HUES64 (cell line): Measurements from ENCODE around the gene AK2. TPM values are rescaled to one million over a fixed set of nuclear protein-coding genes. Genes with fewer than 3 reads are reported as not detected.

Experiments
- H3K27ac ChIP-seq: 2 replicates; pipeline ENCODE4 v1.7.0; 2013; ENCODE audit warnings: low read depth, low read length, inconsistent platforms
- H3K27me3 ChIP-seq: 2 replicates; pipeline ENCODE4 v1.6.1; 2013; ENCODE audit warnings: mild to moderate bottlenecking, low read length; ENCODE audit not compliant: insufficient read depth
- H3K36me3 ChIP-seq: 2 replicates; pipeline ENCODE4 v1.6.1; 2013; ENCODE audit warnings: mild to moderate bottlenecking, low read length; ENCODE audit not compliant: insufficient read depth
- H3K4me1 ChIP-seq: 2 replicates; pipeline ENCODE4 v1.6.1; 2013; ENCODE audit warnings: mild to moderate bottlenecking, low read length, moderate library complexity; ENCODE audit not compliant: insufficient read depth
- H3K4me3 ChIP-seq: 2 replicates; pipeline ENCODE4 v1.5.1; 2013; ENCODE audit warnings: mild to moderate bottlenecking, low read length, moderate library complexity
- H3K9ac ChIP-seq: 2 replicates; pipeline ENCODE4 v1.6.1; 2013; ENCODE audit warnings: mild to moderate bottlenecking, low read depth, low read length
- H3K9me3 ChIP-seq: 2 replicates; pipeline ENCODE4 v1.6.1; 2013; ENCODE audit warnings: low read depth, low read length; ENCODE audit not compliant: insufficient read depth
- WGBS: fragments of 150-250, 120-280 bp; methylation state at CpG from one replicate; pipeline ENCODE4 v1.1.7; 2013; ENCODE audit warnings: missing lambda C conversion rate; 5-methylcytosine and 5-hydroxymethylcytosine counted together
- polyA plus RNA-seq, 2 experiments: library from polyadenylated mRNA; stranded (reverse); fragments of 50-300 nt; gene quantifications; one replicate each; pipeline ENCODE4 v1.2.3, GENCODE V29; 2013

Gene AK2
- 101 TPM for polyA plus RNA-seq (2013, experiment 1 of 2)
- polyA plus RNA-seq (2013, experiment 2 of 2) = 94.8 TPM

DNA sequence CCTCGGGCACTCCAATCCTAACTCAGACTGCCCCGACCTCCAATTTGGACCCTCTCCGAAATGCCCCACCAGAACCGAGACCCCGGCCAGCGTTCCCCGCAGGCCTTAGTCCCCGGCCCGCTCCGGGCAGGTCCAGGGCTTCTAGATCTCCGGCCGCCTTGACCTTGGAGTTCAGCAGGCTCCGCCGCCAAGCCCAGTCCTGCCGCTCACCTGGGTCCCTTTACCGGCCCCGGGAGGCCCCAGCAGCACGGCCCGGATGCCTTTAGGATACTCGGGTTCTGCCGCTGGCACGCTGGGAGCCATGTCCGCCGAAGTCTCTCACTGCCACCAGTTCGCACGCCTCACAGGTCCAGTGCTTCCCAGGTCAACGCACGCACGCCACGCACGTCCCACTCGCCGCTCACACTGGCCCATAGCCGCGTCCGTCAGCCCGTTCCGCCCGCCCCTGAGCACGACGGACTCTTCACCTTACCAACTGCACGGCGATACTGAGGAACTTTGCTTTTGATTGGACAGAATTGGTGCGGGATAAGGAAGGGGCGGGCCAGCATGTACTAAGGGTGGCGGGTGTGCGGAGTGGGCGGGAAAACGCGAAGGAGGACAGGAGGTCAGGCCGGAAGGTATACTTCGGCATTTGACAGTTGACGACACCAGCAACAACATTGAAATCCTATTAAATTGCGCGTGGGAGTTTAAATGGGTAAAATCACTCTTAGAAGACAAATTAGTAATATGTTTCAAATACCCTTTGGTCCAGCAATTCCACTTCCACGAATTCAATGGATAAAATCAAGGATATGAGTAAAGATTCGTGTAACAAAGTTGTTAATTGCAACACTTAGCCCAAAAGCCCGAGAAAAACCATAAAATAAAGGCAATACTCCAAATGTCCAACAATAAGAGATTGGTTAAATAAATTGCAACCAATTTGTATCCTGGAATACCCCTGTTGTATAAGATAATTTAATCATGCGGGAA is at the start of gene AK2:
AK2 (minus strand) TSS at position 358 of the 978 bp plus-strand sequence; CDS start at position 303, 55 bp downstream.
- WGBS = 7% methylated on average over 55 of the region's 59 CpGs
- no peaks in the 10 kb centered on the region for H3K9me3 ChIP-seq
- H3K27ac ChIP-seq = no peak within 1 kb of the TSS
- peak within 1 kb of the TSS; percentile 71 for H3K4me3 ChIP-seq
- peaks cover 15% of the 10 kb centered on the region for H3K36me3 ChIP-seq
- H3K4me1 ChIP-seq = peaks cover 4% of the 10 kb centered on the region; the same call in 1 of the 2 replicates
- no peaks in the 10 kb centered on the region for H3K27me3 ChIP-seq
- peak within 1 kb of the TSS; percentile 68 for H3K9ac ChIP-seq

DNA sequence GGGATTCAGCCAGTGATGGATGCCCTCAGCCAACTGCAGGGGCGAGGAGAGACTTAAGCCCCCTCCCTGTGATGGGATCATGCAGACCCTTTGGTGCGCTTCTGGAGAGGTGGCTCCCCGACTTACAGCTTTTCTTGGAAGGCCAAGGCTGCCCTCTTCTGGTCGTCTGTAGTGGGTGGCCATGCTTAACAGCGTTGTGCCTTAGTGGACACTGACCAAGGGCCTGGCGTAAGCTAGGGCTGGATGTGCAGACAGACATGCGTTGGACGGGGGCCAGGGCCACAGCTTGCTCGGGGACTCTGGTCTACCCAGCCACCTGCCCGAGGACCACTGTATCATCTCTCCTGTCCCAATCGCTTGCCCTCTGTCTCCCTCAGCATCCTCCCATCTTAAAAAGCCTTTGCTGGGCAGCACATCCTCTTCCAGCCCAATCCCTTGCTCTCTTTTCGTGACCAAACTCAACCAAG is 49.7 kb upstream of the AK2 start:
- H3K27ac ChIP-seq = no peak overlapping the region
- H3K4me3 ChIP-seq = no peak overlapping the region
- H3K4me1 ChIP-seq = no peaks in the 10 kb centered on the region
- 42% methylated on average over 12 of the region's 12 CpGs for WGBS
- H3K9me3 ChIP-seq = no peaks in the 10 kb centered on the region
- H3K36me3 ChIP-seq = no peaks in the 10 kb centered on the region
- no peak overlapping the region for H3K9ac ChIP-seq
- H3K27me3 ChIP-seq = peaks cover 50% of the 10 kb centered on the region

DNA sequence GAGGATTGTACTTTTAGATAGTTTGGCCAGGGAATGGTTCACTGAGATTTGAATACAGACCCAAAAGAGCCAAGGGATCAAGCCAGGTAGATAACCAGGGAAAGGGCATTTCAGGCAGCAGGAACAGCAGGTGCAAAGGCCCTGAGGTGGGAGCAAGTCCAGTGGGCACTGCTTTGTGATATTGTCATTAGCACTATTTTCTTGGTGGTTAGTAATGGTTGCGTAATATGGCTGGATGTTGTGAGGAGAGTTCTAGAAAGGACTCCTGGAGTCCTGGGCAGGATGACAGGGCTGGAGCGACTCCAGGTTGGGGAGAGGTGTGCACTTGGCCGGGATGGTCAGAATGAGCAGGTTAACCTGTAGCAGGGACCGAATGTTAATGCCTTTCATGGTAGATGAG is 48.6 kb upstream of the AK2 start:
- Histone ChIP-seq H3K27me3 (peaks cover 56% of the 10 kb centered on the region), H3K4me3 (no peak overlapping the region), H3K9ac (no peak overlapping the region), H3K27ac (no peak overlapping the region), H3K9me3 (no peaks in the 10 kb centered on the region), H3K4me1 (0 out of 2 replicates have a peak, but pooled peaks cover 4% of the 10 kb centered on the region), H3K36me3 (no peaks in the 10 kb centered on the region)
- WGBS = 92% methylated on average over 4 of the region's 4 CpGs

DNA sequence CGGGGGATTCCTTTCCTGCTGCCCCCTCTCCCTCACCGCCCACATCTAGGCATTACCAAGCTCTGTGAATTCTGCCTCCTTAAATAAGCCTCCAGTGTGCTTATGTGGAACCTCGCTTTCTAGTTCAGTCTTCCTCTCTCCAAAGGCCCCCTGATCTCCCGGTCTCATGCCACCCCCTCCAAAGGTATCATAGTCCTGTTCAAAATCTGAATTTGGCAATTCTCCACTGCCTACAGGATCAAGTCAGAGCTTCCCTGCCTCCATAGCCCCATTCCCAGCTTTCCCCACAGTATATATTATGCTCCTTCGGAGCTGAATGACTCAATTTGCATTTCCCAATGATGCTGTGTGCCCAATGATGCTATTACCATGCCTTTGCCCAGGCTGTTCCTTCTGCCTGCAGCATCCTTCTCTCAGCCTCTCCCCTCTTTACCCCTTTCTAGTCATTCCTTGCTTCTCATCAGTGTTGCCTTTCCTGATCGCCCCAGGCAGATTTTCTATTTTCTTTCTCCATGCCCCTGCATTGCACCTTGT is 46.0 kb upstream of the AK2 start:
- no peak overlapping the region for H3K27ac ChIP-seq
- WGBS = 73% methylated on average over 6 of the region's 6 CpGs
- H3K36me3 ChIP-seq = no peaks in the 10 kb centered on the region
- H3K9me3 ChIP-seq = no peaks in the 10 kb centered on the region
- H3K4me1 ChIP-seq = 0 out of 2 replicates have a peak, but pooled peaks cover 5% of the 10 kb centered on the region
- peaks cover 60% of the 10 kb centered on the region for H3K27me3 ChIP-seq
- no peak overlapping the region for H3K4me3 ChIP-seq
- H3K9ac ChIP-seq = no peak overlapping the region

DNA sequence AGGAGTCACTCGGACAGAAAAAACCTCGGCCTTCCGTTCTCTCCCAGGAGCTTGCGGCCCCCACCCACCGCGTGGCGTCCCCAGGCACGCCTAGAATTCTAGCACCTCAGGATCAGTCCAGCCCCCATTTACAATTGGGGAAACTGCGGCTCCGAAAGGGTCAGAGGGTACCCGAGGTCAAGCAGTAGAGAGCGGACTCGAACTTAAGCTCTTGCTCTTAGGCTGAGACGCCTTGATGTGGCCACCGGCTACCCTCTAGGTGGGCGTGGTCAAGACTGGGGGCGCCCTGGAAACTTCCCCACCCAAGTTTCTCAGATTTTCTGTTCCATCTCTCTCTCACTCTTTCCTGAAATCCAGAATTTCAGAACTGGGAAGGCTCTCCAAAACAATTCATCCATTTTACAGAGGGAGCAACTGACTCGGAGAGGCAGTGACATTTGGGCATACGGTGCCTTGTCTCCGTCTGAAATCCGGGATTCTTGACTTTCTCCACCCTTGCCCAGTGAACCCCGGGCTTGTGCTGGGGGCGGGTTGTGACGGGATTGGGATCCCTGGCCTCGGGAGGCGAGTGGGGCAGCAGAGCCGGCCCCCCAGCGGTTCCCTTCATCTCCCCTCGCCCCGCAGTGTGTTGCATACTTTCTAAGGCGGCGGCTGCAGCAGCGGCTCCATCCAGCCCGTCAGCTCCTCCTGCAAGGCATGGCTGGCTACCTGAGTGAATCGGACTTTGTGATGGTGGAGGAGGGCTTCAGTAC is 45.0 kb upstream of the AK2 start:
- Histone ChIP-seq H3K4me1 (0 out of 2 replicates have a peak, but pooled peaks cover 5% of the 10 kb centered on the region), H3K27ac (no peak overlapping the region), H3K9me3 (no peaks in the 10 kb centered on the region), H3K27me3 (peaks cover 60% of the 10 kb centered on the region), H3K36me3 (no peaks in the 10 kb centered on the region), H3K9ac (no peak overlapping the region), H3K4me3 (peak overlapping the region; percentile 78)
- 5% methylated on average over 35 of the region's 35 CpGs for WGBS

- Histone ChIP-seq H3K4me3 (peak within 1 kb of the TSS; percentile 78), H3K4me1 (0 out of 2 replicates have a peak, but pooled peaks cover 5% of the 10 kb centered on the region), H3K27me3 (peaks cover 56% of the 10 kb centered on the region), H3K9ac (peak within 1 kb of the TSS; percentile 35; the same call in 1 of the 2 replicates), H3K27ac (no peak within 1 kb of the TSS), H3K9me3 (no peaks in the 10 kb centered on the region), H3K36me3 (no peaks in the 10 kb centered on the region)
- WGBS = 1% methylated on average over 52 of the region's 52 CpGs
These were observed 44.3 kb upstream of the AK2 start, which contains the start of gene AZIN2 for GRCh38 chr1:33080885-33081553. TSS of gene AZIN2 (plus strand) at chr1:33081153. CDS start at chr1:33082250, 1,097 bp downstream.

GRCh38 chr1:33080373-33080772 is 43.7 kb upstream of the AK2 start:
- Histone ChIP-seq H3K27me3 (peaks cover 50% of the 10 kb centered on the region), H3K27ac (no peak overlapping the region), H3K4me1 (0 out of 2 replicates have a peak, but pooled peaks cover 5% of the 10 kb centered on the region), H3K4me3 (peak overlapping the region; percentile 78), H3K9me3 (no peaks in the 10 kb centered on the region), H3K9ac (peak overlapping the region; percentile 35; the same call in 1 of the 2 replicates), H3K36me3 (no peaks in the 10 kb centered on the region)
- WGBS = 57% methylated on average over 6 of the region's 6 CpGs

DNA sequence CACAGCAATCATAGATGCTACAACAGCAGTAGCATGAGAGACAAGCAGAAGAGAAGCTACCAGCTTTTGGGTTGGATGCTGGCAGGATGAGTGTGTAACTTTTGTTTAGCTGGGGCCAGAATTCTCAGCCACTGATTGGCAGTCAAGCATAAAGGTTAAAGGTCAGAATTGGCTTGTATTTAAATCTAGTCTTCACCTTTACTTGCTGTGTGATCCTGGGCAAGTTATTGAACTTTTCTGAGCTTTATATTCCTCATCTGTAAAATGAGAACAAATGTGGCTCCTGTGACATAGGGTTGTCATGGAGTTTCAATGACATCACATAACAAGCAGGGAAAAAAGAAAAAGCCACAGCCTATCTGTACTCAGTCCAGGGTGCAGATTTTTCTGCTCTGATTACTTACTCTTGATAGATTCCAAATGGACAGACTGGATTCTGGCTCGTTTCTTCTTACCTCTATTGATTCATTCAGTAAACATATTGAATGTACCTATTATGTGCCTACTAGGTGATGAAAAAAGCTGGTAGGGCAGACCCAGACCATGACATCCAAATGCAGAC is 41.4 kb upstream of the AK2 start:
- 100% methylated on average over 1 of the region's 1 CpG for WGBS
- 0 out of 2 replicates have a peak, but pooled peaks cover 5% of the 10 kb centered on the region for H3K4me1 ChIP-seq
- H3K27me3 ChIP-seq = peaks cover 27% of the 10 kb centered on the region
- H3K4me3 ChIP-seq = no peak overlapping the region
- no peaks in the 10 kb centered on the region for H3K9me3 ChIP-seq
- H3K27ac ChIP-seq = no peak overlapping the region
- no peak overlapping the region for H3K9ac ChIP-seq
- no peaks in the 10 kb centered on the region for H3K36me3 ChIP-seq

GRCh38 chr1:33074193-33074945 is 37.7 kb upstream of the AK2 start:
- Histone ChIP-seq H3K27ac (no peak overlapping the region), H3K9ac (no peak overlapping the region), H3K4me3 (no peak overlapping the region), H3K27me3 (no peaks in the 10 kb centered on the region), H3K36me3 (no peaks in the 10 kb centered on the region), H3K4me1 (no peaks in the 10 kb centered on the region), H3K9me3 (no peaks in the 10 kb centered on the region)
- 78% methylated on average over 3 of the region's 4 CpGs for WGBS
